NCI-H128 (cell line): ENCODE data around the gene NELL1.

ENCODE experiments used
- DNase-seq: peaks from one replicate; lab custom pipeline; 2025; ENCODE audit not compliant: unreplicated experiment; lab: John Stamatoyannopoulos, UW

The NELL1 gene

DNA sequence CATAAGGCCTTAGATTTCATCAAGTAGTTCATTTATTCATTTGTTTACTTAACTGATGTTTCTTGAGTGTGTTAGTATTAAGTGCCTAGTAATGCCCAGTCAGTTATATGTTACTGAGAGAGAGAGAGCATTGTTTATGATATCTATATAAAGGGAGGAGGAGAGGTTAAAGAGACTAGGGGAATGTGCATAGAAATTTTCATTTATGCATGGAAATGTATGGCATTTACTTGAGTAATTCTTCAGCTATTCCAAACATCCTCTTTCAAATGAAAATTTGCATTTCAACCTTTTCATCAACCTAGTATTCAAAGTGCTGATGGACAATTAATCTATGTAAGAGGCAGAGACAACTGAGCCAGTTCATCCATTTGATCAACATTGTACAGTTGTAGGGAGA, 199.7 kb downstream of the NELL1 start:
- no peak for DNase-seq

DNA sequence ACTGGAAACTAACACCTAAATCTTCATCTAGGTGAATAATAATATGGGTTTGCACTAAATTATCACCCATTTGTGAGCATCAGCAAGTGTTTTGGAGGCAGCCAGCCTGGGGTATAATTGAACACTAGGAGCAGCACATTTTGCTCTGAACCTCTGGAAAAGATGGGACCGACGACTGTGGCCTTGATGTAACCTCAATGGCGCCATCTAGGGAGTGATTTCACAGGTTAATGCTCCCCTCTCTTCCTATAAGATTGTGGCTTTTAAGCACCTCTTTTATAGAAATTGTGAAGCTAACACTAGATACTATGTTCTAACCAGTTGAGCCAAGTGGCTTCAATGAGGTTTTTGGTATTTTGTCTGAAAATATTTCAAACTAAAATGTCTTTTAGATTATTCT, 203.7 kb downstream of the NELL1 start:
- peak; percentile 57 for DNase-seq

DNA sequence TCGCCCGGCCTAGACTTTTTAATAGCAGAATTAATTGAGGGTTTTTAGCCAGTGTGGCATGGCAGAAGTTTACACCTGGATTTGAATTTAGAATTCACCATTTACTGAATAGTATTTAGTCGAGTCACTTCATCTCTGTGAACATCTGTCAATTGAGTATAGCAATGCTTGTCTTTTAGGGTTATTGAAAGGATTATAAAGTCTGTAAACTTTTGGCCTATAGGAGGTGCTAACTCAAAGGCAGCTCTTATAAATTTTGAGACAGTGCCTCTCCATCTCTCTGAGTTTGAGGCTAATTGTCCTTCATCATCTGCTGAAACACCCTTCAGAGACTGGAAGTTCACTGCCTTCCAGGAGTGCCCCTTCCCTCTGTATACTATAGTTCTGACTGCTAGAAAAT, 205.0 kb downstream of the NELL1 start:
- no peak for DNase-seq

DNA sequence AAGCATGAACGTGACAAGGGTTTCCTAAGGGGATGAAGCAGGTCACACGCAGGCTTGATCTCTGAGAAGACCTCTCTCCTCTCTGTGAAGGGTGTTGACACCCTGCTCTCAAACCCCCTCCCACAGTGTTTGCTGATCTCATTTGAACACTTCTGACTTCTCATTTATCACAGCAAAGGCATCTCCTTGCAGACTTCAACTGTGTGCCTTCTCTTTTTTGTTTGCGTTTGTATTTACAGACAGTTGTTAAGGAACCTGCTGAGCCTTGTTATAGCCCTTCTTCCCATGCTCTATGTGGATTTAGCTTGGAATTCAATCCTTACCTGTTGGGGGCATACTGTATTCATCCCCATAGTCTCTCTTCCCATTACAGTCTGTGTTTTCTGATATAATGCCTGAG, 206.5 kb downstream of the NELL1 start:
- no peak for DNase-seq

DNA sequence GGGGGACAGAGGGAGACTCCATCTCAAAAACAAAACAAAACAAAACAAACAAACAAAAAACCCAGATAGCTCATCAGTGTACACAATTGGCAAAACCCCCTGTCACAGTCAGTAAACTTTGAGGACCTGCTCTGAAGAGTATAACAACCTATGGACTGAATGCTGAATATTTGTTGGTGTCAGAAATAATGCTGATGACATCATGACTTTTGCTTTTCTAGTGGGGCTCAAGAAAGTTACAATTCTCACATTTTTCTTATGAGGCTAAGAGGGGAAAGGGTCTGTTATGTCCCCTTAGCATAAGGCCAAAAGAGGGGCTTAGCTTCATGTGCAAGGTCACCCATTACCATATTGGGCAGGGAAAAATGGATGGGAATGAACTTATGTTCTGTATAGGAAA, 207.4 kb downstream of the NELL1 start:
- DNase-seq = no peak

DNA sequence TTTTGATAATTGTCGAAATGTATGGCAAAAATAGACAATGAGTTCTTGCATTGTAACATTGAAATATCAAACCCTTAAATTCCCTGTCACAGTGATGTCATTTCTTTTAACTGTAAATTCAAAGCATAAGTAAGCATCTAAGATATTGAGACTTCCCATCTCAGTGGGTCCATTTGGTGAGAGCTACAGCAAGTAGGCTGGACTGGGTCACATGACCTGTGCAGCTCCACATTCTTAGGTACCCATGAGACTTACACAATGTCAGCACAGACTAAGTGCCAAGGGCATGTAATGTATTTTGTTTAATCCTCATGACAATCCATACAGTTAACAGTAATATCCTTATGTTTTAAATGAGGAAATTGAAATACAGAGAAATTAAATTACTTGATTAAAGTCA, 210.7 kb downstream of the NELL1 start:
- DNase-seq = no peak

DNA sequence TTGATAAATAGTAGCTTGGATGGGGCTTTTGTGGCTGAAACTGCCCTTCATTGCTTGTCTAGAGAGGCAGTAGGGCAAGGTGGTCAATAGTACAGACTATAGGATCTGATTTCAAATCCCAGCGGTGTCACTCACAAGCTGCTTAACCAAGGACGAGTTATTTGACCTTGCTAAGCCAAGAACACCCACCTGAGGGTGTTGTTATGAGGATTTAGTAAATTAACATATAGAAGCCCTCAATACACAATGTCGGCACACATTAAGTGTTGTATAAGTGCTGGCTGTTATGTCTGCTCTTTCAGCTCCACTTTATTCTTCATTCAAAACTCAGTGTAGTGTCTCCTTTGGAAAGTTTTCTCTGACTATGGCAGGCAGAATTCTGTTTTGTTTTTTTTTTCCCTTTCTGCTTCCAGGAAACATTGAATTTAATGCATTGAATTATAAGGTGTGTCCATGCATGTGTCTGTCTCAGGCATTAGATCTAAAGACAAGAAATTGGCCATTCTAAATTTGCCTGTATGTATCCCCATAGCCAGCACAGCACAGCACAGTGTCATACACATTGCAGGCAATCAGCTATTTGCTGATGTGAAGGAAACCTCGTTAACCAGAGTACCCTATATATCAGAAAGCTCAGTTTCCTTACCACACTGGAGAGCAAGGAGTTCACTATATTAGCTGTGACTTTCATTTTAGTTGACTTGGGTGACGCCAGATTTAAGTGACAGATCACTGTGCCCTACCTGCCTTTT, 212.1 kb downstream of the NELL1 start:
- DNase-seq = no peak

DNA sequence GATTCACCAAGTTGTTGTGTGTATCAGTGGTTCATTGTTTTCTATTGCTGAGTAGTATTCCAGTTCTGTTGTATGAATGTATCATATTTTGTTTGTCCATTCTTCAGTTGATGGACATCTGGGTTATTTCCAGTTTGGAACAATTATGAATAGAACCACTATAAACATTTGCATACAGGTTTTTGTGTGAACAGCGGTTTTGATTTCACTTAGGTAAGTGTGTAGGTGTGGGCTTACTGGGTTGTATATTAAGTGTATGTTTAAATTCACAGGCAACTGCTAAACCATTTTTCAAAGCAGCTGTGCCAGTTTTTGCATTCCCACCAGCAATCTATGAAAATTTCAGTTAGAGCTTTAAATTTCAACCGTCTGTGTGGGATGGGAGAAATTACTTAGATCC, 217.8 kb downstream of the NELL1 start:
- no peak for DNase-seq

DNA sequence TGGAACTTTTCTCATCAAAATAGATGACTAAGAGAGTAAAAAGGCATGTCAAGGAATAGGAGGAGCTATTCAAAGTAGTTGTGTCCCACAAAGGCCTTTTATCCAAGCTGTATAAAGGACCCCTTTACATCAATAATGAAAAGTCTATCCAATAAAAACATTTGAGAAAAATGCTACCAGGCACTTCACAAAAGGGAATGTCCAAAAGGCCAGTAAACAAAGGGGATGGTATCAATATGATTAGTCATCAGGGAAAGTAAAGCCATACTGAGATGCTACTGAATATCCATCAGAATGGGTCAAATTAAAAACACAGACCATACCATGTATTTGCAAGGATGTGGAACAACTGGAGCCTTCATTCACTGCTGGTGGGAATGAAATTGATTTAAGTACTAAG, 224.9 kb downstream of the NELL1 start:
- DNase-seq = no peak

DNA sequence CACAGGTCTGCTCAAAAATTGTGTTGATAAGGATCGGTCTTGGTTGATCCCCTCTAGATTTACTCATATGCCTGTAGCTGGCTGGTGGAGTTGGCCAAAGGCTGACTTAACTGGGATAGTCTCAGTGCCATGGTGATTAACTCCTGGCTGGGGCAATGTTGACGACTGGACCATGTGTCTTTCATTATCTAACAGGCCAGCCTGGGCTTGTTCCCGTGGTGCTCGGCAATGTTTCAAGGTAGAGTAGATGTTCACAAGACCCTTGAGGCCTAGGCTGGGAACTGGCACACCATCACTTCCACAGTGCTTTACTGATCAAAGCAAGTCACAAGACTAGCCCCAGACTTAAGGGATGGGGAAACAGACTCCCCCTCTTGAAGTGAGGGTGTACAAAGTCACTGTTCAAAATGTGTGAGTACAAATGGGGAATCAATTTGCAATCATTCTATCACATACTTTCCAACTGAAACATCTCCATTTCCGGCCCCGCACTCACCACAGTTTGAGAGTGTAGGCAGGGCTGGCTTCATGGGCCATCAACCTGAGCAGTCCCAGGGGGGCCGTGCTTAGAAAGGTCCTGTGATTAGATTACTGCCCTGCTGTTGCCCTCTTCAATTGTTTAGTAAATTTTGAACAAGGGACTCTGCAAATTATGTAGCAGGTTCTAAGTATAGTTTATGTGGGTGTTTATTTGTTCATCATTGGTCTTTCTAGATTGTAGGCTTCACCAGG, 240.8 kb downstream of the NELL1 start:
- no peak for DNase-seq

DNA sequence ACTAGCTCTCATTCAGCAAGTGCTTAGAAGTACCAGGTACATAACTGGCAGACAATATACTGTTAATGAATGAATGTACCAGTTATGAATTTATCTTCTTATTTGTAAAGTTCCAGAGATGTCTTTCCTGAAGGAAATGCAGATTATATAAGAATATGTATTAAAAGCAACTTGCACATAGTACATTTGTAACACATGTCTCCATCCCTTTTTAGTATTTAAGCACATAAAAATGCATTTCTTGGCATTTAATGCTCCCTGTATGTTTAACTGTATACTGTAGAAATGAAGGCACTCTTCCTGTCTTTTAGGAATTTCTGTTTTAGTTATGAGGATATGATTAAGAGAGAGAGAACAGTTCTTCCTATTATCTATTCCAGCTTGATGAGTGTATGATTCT, 241.3 kb downstream of the NELL1 start:
- no peak for DNase-seq

DNA sequence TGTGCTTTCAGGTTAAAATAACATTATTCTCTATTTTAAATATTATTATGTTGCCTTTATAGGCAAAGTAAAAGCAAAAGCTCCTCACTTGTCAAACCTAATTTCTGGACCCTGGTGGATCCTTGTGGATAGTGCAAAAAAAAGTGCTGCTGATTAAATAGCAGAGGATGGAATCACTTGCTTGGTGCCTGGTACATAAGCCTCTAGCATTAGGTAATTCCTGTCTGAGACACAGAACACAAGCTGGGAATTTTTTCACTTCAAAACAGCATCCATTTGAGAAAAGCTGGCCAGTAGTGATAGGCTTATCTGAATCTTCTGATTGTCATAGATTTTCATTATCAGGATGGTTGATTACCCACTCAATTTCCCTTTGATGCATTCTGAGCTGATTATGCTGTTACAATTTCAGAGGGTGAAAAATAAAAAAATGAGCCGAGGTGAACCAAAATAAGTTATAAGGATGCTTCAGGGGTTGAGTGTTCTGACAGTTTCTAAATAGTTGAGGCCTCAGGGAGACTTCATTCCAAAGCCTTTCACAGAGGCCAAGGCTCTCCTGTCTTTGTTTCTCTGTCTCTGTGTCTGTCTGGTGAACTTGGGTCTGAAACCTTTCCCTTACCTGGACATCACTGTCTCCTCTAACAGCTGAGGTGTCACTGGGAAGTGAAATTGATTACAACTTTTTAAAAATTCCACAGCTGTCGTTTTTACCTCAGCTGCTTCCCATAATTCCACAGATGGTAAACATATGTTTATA, 242.9 kb downstream of the NELL1 start:
- no peak for DNase-seq

DNA sequence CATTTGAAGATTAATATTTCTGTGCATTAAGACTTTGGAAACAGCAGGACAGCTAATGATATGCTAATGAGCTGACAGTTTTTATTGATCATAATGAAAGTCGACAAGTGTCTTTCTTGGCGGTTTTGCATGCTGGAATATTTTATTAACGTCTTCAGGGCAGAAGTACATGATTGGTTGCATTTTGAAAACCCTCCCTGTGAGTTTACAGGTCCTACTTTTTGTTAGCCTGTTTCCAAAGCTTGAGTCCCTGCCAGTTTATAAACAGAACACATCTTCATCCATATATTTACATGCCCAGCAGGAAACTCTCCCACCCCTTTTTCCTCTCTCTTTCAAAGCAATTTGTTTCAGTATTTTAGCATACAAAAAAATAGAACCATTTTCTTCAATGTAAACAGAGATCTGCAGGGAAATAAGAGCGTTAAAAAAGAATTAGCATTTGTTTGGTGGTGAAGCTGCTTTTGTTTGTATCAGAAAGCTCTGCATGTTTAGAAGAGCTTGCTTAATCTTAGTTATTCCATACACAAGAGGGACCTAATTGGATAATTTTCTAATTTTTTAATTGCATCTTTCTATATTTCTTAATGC, 243.6 kb downstream of the NELL1 start:
- DNase-seq = no peak

DNA sequence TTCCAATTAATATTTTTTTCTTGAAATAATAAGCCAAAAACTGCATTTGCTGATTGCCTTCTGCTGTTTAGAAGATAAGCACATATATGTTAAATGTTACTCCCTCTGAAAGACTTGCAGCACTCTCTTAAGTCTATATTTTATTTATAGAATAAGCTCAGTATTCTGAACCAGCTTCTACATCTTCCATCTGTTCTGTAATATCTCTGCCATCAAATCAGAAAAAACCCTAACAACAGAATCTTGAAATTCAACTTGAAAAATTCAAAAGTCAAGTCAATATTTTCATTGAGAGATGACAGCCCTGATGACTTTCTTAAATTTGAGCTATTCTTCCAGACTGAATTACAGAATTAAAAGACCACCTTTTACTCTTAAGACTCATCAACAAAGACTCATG, 247.9 kb downstream of the NELL1 start:
- no peak for DNase-seq

DNA sequence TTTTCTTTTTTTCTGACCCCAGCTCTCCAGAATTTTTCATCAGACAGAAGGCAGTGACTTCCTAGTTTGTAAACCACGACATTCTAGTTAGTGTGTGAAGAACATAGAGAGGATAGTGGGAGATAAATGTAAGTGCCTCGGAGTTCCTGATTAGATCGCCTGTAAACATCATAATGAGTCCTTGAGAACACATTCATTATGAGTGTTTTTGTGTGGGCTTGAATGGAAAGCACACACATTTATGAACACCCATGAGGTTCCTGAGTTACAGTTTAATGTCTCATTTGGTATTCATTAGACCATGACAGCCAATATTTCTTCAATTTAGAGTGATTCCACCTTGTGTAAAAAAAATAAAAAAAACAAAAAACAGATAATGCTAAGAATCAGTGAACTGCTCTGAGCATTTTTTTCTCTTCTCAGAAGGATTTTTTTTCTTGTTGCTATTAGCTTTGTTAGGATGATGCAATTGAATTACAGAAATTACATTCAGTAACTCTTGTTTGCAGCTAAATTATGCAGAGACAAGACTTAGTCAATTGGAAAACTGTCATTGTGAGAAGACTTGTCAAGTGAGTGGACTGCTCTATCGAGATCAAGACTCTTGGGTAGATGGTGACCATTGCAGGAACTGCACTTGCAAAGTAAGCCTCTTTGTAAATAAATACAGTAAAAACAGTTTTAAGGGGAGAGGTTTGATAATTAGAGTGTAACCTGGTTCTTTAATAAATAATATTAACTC, 257.6 kb downstream of the NELL1 start:
- peak; percentile 70 for DNase-seq

DNA sequence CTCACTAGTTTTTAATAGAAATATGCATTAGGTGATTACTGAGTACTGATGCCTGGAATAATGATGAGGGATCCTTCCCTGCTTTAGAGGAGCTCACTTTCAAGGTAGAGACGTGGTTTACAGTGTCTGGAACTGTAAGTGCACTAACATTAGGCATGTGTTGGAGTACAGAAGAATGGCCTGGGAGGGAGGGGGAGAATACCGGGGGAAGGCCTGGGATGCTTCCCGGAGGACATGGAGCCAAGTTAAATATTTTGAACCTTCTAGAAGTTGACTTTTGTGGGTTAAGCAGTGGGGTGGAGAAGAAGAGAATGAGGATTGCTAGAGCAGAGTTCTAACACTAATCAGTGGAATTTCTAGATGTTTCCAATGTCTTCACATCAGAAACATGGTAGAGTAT, 261.6 kb downstream of the NELL1 start:
- no peak for DNase-seq

DNA sequence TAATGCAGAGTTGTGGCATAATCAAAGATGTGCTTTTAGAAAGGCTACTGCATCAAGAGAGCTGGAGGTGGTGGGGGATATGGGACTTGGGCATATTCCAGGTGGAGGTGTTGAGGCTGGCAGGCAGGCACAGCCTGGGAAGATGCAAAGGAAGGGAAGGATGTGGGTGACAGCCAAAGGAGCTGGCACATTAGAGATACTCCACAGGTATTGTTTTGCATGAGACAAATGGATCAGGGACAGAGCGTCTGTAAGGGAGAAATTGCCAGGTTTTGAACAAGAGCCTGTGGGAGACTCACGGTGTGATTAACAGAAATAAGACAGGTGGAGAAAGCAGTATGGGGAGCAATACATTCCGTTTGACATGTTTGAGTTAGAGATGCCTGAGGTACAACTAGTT, 263.7 kb downstream of the NELL1 start:
- no peak for DNase-seq

DNA sequence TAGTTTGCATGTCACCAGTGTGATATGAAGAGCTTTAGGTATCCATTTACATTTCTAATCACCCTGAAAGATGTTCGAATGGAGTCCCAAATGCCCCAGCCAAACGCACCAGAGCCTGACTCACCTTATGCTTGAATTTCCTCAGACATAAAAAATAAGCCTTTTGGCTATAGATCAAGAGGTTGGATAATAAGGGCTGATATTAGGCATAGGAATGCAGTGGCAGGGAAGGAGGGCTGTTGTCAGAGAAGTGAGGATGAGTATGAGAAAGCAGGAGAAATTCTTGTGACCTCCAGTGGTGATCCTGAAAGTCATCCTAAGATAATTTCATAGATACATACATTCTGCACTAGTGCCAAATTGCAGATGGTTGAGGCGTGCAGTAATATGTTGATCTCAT, 264.6 kb downstream of the NELL1 start:
- DNase-seq = no peak

DNA sequence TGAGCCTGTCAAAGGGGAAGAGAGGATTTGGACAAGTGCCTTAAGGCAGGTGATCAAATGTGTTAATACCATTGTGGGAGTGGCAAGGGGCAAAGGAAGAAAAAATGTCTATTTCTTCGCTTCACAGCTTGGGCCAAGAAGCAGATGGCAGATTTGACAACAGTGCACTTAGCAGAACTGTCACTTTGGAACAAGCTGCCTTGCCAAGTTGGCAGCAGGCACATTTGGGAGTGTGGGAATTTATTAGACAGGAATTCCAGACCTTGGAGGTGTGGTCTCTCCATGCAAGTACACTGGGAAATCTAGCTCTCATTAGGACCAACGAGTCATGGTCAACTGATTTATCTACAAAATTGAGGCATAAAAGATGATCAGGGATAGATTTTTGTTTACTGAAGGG, 265.1 kb downstream of the NELL1 start:
- DNase-seq = no peak

DNA sequence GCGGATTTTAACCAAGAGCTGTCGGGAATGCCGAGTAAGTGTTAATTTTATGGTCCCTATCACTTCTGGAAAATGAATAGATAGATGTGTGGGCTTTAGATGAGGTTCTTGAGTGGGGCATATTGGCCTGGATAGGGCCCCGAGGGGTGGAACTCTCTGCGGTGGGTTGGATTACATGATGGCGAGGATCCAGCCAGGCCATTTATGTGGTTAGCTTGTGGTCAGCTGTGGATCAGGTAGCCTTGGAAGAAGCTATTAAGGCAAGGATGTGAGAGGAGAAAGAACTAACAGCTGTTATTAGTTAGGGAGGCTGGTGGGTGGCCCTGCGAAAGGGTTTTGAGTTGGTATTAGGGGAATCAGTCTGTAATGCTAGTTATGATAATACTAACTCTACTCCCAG, 268.4 kb downstream of the NELL1 start:
- no peak for DNase-seq

DNA sequence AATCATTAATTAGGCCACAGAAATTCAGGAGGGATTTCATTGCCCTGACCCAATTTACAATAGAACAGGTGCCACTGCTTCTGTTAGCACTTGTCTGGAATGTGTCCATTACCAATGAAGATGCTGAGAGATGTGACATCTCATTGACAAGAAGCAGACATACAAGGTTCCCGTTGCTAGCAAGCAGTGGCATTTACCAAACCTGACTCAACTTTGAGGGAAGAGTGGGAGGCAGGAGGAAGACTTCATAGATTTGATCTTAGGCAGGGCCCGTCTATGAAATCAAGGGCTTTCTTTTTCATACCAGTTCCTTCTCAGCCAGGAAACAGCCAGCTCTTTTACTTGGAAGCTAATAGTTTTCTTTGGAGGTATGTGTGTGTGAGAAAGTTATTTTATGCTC, 280.2 kb downstream of the NELL1 start:
- DNase-seq = no peak
